HG03045 (cell line): Measurements from ENCODE around the gene NEB.

ENCODE experiments used
- ATAC-seq: cut with Tn5 transposase; IDR thresholded peaks from one replicate; pipeline ENCODE4 v1.9.1; 2021; ENCODE audit warnings: mild to moderate bottlenecking, moderate library complexity; ENCODE audit not compliant: unreplicated experiment

Gene NEB

DNA sequence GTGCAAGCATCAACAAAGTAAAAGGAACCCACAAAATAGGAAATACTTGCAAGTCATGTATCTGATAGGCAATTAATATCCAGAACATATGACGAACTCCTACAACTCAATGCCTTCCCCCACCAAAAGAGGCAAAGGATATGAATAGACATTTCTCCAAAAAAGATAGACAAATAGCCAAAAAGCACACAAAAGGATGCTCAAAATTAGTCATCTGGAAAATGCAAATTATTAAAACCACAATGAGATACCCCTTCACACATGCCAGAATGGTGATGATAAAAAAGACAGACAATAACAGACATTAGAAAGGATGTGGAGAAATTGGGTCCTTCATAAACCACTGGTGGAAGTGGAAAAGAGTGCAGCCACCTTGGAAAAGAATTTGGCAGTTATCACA, 248.2 kb downstream of the NEB start:
- ATAC-seq, result no peak

DNA sequence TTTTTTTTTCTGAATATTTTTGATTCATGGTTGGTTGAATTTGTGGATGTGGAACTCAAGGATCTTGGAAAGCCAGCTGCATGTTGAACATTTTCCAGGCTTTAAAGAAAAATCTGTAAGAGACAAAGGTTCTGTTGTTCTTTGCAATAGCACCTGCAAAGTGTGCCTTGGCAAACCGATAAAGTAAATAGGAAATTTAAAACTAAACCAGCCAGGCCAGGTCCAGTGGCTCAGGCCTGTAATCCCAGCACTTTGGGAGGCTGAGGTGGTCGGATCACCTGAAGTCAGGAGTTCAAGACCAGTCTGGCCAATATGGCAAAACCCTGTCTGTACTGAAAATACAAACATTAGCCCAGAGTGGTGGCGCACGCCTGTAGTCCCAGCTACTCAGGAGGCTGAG, 250.2 kb downstream of the NEB start:
- ATAC-seq, result no peak

DNA sequence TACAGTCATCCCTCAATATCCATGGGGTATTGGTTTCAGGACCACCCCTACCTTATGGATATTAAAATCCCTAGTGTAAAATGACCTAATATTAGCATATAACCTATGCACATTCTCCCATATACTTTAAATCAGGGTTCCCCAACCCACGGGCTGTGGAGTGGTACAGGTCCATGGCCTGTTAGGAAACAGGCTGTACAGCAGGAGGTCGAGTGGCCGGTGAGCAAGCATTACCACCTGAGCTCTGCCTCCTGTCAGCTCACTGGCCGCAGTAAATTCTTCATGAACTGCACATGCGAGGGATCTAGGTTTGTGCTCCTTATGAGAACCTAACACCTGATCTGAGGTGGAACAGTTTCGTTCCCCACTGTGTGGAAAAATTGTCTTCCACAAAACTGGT, 250.7 kb downstream of the NEB start:
- no peak for ATAC-seq

DNA sequence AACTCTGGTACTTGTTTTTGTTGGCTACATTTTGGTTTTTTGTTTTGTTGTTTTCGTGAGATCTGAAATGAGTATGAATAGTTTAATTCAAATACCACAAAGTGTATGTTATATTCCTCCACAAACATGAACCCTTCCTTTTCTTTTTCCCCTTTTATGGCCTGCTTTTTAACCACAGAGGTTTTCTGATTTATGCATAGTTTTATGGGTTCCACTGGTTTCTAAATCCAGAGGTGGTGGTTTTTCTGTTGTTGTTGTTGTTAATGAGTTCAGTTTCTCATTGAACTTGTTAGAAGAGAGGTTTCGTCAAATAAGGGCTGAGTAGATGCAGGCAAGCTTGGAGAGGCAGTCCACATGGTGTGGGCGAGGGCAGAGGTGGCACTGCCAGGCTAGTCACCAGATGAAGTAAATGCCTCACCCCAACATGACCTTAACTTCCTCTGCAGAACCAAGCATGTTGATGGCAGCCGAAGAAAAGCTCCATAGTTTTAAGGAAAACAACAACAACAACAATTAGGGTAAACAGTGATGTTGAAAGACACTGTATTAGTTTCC, 252.0 kb downstream of the NEB start:
- no peak for ATAC-seq

DNA sequence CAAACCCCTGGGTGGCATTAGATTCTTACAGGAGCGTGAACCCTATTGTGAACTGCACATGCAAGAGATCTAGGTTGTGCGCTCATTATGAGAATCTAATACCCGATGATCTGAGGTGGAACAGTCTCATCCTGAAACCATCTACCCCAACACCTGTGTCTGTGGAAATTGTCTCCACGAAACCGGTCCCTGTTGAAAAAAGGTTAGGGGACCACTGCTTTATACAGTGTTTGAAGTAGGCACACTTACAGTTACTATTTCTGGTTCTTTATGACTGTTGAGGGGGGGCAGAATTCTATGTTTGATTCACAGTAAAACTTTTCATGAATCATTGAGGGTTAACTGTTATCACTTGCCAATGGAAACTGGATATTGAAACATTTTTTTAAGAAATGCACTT, 252.5 kb downstream of the NEB start:
- no peak for ATAC-seq

DNA sequence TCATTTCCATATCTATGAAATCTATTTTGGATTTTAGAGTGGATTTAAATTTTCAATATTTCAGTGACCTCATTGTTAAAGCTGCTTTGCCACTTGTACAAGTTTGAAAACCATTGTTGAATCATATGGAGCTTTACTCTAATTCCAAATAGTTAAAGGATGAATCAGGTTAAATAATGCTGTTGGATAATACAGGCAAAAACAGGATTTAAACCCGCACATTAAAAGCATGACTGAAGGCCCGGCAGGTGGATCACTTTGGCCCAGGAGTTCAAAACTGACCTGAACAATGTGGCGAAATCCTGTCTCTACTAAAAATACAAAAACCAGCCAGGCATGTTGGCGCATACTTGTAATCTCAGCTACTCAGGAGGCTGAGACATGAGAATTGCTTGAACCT, 256.3 kb downstream of the NEB start:
- ATAC-seq, result no peak

DNA sequence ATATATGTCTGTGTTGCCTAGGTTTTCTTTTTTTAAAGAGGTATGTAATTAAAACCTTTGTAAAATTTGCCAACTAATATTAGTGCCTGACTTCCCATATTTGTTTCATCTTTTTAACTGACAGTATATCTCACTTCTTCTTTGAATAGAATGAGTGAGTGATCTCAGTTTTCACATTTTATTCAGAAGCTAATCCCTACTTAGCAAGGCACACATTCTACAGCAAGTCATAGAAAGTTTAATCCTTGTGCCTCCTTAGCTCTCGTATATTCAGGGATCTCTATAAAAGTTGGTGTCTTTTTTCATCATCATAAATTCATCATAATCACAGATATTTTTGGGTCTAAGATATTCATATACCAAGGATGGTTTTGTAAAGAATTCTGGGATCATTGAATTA, 258.0 kb downstream of the NEB start:
- ATAC-seq, result no peak

DNA sequence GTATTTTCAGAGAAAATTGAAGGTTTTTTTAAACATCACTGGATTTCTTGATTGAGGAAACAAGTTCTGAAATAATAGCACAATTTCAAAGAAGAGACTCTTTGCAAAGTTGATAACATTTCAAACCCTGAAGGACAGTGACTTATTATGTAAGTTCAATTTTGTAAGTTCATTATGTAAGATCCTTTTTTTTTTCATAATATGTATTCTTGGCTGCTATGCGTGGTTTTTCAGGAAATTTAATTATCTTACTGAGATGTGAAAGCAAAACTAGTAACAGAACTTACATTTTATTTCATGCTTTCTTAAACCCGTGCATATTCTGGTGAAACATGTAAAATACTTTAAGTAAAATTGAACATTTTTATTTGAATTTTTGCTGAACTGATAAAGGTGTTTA, 259.2 kb downstream of the NEB start:
- no peak for ATAC-seq

DNA sequence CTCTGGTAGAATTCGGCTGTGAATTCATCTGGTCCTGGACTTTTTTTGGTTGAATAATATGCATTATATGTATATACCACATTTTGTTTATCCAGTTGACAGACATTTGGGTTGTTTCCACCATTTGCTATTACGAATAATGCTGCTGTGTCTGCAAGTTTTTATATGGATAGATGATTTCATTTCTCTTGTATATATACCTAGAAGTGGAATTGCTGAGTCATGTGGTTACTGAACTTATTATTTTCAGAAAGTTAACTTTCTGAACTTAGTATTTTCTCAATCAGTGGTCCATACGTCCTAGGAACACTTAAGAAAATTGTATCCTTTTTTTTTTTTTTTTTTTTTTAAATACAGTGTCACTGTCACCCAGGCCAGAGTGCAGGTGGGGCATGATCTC, 261.3 kb downstream of the NEB start:
- ATAC-seq, result no peak

DNA sequence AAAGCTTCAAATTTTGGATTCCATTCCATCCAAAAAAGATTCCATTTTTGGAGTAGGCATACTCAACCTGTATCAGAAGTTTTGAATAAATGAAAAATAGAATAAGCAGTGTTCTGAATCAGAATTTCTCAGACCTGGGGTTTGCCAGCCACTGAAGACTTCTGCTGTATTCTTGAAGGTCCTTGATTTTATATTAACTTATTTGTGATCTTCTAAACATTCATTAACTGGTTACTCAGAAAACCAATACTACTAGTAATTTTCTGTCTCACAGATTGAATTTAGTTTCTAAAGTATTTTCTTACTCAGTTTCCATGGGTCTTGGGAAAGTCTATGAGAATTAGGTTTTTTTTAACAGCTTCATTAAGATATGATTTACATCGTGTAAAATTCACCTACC, 263.7 kb downstream of the NEB start:
- no peak for ATAC-seq

DNA sequence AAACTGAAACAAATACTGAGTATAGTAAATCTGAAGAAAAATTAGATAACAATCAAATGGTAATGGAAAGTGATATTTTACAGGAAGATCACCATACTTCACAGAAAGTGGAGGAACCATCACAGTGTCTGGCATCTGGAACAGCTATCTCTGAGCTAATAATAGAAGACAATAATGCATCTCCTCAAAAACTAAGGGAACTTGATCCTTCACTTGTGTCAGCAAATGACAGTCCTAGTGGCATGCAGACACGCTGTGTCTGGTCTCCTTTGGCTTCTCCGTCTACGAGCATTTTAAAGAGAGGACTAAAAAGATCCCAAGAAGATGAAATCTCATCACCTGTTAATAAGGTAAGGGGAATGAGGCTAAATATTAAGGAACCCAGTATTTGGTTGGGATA, 268.5 kb downstream of the NEB start:
- ATAC-seq, result no peak

DNA sequence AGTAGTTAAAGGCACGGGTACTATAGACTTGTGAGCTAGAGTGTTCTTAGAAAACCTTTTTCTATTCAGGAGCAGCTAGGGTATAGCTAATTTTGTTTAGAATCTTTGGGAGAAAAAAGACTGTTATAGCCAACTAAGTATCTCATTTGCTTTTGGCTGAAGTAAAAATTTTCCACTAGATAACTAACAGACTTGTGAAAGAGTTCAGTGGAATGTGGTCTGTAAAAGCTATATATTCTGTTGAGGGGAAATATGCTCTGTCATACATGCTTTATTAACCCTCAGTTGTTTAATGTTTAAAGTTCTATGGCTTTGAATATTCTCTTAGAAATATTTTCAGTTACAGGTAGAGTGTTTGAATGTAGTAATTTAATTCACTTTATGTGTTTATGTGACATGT, 274.9 kb downstream of the NEB start:
- no peak for ATAC-seq

DNA sequence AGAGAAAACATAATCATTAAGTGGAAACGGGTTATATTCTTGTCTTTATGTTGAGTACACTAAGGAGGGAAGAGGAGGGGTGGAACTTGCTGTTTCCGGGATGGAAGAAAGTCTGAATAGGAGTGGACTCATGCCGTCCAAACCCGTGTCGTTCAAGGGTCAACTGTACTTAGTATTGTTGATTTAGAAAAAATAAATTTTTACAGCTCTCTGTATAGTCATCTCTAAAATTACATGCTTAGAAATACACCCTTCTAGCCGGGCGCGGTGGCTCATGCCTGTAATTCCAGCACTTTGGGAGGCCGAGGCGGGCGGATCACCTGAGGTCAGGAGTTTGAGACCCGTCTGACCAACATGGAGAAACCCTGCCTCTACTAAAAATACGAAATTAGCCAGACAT, 295.1 kb downstream of the NEB start:
- ATAC-seq, result no peak

DNA sequence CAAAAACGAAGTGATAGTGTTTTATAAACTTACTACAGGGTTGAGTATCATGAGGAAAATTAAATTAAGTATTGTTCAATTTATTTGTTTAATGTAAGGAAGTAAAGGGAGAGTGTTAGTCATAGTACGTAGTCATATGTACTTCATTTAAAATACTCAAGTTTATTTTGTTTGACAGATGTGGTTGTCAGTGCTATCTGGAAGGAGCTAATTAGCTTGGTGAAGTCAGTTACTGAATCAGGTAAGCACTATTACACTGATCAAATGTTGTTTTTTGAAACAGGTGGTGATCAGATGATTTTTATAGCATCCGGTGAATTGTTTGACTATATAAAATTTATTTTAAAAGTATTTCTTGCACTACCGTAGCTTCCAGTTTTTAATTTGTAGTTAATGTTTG, 295.8 kb downstream of the NEB start:
- no peak for ATAC-seq

DNA sequence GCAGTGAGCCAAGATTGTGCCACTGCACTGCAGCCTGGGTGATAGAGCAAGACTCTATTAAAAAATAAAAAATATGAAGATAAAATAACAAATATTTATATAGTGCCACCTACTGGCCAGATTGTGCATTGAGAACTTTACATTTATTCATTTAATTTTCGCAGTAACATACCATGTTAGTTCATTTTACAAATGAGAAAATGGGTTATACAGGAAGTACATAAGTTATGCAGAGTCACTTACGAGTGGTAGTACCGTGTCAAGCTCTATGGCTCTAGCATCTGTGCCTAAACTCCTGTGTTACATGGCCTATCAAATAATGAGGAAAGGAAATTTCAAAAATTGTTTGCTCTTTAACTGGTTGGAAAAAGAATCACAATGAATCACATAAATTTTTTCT, 296.6 kb downstream of the NEB start:
- no peak for ATAC-seq
